HG03175 (cell line): ENCODE data around the gene RPS3.
A peak's percentile ranks its signal among the peaks of the same experiment; 100 is the strongest.

Source experiments
- ATAC-seq: cut with Tn5 transposase; IDR thresholded peaks from one replicate; pipeline ENCODE4 v1.9.1; 2021; ENCODE audit warnings: mild to moderate bottlenecking, moderate library complexity; ENCODE audit not compliant: unreplicated experiment

The RPS3 gene

DNA sequence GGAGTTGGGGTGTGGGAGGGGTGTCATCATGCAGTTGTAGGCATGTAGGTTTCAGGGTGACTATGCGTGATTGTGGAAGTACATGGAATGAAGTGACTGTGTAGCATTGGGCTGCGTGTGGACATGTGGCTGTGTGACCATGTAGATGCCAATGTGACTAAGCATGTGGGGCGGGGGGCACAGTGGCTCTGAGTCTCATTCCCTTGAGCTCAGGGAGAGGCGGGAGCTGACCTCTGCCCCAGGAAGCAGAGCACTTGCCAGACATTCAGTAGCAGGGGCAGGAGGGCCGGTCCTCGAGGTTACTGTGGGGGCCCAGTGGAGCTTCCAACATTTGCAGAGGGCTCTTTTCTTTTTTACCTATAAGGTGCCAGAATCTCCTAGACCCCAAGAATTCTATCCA lies 34.1 kb downstream of the RPS3 start:
- no peak for ATAC-seq

DNA sequence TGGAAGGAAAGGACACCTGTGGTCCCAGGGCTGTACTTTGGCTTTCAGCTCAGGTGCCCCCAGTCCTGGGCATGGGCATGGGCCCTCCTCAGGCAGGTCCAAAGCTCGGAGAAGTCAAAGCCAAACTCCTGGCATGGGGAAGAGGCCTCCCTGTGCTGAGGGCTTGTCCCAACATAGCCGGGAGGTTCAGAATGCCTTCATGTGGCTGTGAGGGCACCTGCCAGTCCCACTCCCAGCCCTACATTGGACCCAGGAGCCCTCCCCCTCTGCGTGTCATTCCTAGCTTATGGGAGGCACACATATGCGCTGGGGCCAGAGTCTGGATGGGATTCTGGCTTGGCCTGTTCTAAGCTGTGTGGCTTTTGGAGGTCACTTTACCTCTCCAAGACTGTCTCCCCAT lies 34.7 kb downstream of the RPS3 start:
- ATAC-seq = no peak

DNA sequence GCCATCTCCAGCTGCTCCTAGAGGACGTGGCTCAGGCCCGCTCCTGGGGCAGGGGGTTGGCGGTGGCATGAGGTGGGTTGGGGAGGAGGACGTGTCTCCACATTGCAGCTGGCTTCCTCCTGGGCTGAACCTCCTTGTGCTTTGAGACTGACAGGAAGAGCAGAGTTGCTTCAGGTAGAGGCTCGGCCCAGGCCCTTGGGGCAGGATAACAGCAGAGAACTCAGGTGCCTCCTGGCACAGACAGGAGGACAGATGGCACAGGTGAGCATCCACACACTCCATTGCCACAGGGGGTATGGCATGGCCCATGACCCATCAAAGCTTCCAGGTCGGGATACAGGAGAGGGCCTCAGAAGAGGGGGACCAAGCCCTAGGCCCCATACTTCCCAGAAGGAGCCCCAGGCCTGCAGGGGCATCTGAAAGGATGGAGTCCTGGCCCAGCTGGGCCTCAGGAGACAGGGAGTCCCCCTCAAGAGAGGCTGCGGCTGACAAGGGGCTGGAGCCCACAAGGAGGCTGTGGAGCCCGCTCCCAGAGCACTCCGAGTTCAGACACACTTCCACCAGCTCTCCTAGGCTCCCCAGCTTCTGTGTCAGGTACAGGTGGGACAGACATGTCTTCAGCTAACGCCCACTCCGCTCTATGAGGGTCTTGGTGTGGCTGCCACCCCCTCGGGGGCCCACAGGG lies 35.7 kb downstream of the RPS3 start:
- no peak for ATAC-seq

DNA sequence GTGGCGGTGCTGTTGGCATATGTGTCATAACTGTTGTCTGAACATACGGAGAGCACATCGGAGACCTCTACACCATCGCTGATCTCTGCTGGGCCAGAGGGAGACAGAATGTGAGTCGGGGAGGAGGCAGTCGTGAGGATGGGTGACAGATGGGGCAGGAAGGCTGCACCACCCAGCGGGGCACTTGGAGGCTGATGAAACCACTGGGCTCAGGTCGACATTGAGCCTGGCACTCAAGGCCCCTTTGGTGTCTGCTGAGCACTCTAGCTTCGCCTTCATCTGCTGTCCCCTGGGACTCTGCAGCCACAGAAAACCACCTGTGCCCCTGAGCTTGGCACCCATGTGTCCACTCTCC lies 36.2 kb downstream of the RPS3 start:
- ATAC-seq = no peak

DNA sequence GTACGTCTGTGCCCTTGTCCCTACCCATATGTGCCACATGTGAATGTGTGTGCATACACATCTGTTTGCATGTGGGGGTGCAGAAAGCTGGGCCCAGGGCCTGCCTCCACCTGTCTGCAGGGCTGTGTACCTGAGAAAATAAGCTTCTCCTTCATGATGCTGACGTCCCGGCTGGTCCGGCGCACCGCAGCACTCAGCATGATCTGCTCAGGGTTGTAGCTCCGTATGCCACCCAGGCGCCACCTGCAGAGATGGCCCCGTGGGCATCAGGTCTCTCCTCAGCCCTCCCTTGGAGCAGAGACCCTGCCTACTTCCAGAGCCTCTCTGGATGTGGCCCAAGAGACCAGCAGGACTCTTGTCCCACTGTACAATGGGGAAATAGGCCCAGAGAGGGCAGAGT lies 37.5 kb downstream of the RPS3 start:
- ATAC-seq = no peak

DNA sequence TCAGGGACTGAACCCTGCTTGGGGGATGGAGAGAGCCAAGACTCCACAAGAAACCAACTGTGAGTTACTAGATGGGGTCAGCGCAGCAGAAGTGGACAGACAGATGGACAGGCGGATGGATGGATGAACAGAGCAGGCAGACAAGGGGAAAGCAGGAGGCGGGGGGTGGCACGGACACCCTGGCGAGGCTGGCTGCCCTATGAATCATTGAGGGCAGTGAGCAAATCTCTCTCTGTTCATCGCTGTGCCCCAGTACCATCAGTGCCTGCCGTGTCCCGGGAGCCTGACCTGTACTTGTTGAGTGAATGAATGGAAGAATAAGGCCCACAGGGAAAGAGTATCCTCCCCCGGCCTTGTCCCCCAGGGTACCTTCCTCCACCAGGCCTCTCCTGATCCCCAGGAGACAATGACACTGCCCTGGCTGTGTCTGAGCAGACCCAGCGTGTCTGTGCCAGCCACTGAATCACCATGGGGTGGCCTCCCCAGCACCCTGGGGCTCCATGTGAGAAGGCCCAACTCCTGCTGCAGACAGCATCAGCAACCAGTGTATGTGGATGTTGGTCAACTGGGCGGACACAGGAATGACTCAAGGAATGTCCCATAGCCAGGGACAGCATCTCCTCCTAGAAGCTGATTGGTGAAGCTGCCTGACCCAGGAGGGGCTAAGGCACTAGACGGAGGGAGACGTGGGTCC lies 38.8 kb downstream of the RPS3 start:
- no peak for ATAC-seq

DNA sequence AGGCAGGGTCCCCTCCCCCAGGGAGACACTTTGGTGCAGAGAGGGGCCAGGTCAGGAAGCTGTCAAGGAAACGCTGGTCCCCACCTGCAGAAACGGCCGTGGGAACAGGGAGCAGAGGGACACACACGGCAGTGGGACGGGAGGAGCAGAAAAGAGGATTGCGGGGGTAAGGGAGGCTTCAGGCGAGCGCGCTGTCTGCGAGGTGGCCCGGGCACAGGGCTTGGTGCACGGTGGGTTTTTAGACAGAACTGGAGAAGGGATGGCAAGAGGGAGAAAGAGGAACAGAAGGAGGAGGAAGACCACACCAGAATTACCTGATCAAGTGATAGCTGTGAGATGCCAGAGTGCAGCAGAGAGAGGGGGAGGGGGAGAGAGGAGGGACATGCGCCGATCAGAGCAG lies 39.7 kb downstream of the RPS3 start:
- no peak for ATAC-seq

DNA sequence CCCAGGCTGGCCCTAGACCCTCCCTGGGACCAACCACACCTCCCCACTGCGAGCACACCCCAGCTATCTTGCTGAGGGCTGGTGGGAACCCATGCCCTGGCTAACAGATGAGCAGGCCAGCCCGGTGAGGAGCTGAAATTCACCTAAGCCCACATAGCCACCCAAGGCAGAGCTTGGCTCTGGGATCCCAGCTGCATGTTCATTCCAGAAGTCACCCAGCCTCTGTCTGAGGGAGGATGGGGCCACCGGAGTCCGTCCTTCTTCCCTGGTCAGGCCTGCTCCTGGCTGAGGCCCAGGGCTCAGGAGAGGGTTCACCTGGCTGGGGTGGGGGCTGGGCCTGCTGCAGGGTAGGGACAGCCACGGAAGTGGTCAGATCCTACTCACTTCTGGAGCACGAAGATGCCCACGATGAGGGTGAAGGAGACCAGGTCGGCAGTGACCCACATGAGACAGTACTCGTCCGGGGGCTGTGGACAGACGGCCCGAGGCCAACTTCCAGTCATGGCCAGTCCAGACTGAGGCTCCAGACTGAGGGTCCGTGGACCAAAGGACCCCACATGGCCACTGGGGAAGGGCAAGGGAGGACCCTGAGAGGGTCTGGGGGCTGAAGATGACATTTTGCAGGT lies 40.3 kb downstream of the RPS3 start:
- ATAC-seq = no peak

DNA sequence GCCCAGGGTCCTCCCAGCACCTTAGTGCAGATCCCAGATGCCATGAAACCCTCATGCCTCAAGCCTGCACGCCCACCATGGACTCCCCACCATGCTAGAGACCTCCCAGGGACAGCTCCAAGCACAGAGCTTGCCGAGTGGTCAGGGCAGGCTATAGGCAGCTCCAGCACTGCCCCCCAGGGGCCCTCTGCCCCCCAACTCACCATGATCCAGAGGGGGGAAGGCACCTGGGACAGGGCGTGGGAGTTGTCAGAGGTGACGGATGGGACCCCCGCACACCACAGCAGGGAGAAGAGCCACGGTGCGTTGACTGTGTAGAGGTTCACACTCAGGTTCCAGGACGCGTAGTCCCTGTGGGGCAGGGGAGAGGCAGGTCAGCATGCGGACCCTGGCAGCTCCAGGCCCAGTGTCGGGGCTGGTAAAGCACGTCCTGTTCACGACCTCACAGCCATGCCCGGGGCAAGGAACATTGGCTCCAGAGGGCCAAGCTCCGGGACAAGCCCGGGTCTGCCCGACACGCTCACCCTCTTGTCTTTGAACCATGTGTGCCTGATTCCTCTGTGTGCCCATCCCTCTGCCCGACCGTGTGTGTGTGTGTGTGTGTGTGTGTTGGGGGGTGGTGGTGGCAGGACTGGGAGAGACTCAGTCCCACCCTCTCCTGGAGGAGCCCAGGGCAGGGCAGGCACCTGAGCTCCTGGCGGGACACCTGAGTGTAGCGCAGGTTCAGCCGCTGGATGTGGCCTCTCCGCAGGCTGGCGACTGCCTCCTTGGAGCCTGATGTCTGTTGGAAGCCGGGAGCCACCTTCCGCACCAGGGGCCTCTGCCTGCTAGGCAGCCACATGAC lies 41.9 kb downstream of the RPS3 start:
- ATAC-seq = no peak

DNA sequence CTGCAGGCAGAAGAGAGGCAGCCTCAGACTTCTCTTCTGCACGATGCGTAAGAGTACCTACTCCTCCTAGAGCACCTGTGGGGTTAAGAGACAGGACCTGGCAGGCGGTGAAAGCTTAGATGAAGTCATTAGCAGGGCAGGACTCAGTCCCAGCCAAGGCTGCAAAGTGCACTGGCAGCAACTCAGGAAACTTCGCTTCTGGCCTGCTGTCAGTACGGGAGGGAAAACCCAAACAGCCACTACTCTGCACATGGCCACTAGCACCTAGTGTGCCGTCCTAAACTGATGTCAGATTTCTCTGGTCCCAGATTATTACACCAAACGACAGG lies 42.5 kb downstream of the RPS3 start:
- no peak for ATAC-seq

DNA sequence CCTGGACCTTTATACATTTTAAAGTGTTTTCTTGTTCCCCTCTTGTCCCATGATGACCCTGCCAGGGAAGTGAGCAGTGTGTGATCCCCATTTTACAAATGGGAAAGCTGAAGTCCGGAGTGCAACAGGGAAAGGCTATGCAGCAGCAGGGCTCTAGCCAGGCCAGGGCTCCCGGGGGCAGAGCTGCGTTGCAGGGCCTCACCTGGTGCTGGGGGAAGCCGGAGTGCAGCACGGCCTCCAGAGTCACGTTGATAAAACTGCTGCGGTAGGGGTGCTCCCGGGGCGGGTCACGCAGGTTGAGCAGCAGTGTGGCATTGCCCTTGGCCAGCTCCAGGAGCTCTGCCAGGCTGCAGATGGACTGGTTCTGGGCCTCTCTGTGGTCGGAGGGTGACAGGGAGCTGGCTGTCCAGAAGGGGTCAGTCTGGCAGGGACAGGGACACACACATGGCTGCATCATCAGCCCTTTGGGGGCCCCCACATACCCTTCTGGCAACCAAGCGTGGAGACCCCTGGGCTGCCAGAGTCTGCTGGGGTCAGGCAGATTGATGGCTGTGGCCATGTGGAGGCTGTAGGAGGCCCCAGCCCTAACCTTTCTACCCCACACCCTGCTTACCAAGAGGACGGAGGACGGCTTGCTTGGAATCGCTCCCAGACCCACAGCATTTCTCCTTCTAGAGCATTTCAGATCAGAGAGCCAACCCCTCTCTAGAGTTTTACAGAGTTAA lies 43.0 kb downstream of the RPS3 start:
- no peak for ATAC-seq

DNA sequence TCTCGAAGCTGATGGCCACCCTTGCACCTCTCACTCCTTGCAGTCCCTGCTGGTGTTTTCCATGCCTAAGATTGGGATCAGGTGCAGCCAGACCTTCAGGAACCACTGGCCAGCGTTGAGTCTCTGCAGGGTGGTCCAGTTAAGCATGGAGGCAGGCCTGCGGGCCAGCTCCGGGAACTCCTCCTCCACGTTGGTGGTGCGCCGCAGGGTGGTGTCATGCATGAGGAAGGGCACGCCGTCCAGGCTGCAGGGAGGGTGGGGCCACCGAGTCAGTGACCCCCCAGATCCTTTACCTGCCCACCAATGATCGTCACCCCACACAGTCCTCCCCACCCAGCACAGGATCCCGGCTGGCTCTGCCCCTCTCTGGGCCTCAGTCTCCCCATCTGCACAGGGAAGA lies 43.7 kb downstream of the RPS3 start:
- no peak for ATAC-seq

DNA sequence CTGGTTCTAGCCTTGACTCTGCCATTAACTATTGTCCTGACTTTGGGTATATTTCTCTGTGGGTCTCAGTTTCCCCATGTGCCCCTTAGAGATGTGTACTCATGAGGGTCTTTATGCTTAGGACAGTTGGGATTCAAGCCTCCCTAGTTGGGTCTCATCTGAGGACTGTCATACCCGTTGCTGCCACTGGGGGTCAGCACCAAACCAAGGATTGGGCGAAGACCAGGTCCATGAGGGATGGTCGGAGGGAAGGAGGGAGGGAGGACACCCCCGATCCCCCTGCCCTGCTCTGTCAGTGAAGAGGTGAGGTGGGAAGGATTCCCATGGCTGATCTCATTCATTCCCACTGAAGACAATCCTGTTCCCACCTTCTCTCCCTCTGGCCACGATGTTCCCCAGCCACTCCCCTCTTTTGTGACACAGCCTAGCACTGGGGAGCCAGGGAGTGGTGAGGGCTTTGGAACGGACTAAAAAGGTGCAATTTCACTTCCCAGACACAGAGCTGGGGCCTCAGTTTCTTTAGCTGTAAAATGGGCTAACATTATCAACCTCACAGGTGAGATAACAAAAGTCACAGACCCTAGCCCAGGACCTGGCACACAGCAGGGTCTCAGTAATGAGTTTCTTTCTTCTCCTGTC lies 46.1 kb downstream of the RPS3 start:
- peak; percentile 52 for ATAC-seq

DNA sequence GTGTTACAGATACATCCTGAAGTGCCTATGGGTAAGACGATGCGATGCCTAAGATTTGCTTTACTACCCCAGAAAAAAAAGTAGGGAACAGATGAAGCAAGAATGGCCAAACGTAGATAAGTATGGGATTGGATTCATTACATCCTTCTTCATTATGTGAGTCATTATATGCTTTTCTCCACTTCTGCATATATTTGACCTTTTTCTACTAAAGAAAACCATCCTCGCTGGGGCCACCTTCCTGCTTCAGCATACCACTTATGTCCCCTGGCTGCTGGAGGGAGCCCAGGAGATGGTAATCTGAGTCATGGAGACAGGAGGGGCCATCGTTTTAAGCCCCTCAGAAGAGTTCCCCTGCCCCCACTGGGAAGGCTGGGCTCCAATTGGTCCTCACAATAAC lies 48.1 kb downstream of the RPS3 start:
- ATAC-seq = no peak

DNA sequence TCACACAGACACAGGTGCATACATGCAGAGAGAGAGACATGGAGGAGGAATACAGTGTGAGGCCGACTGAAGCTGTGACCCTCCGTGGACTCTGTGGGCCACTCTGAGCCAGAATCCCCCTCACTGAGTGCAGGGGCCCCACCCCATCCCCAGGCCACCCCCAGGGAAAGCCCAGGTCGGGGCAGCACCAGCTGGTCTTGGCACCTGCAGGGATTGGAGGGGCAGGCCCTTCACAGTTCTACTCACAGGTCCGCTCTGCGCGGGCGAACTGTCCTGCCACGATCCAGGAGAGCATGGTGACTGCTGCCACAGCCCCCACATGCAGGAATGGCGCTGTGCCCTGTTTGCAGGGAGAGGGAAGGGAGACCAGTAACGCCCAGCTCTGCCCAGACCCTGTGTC lies 50.0 kb downstream of the RPS3 start:
- no peak for ATAC-seq

DNA sequence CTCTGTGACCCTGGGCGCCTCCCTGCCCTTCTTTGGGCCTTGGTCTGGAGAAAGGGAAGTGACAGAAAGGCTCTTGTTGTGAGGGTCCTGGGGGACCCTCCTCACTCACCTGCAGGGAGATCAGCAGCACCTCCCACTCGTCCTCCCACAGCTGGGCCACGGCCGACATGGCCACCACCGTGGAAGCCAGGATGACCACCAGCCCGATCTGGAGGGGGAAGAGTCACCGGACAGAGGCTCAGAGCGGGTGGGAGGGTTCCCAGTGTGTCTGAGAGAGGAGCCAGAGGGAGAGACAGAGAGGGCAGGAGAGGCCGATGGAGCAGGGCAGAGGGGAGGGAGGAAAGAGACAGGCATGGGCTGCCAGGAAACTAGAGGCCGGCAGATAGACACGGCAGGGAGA lies 50.5 kb downstream of the RPS3 start:
- no peak for ATAC-seq

DNA sequence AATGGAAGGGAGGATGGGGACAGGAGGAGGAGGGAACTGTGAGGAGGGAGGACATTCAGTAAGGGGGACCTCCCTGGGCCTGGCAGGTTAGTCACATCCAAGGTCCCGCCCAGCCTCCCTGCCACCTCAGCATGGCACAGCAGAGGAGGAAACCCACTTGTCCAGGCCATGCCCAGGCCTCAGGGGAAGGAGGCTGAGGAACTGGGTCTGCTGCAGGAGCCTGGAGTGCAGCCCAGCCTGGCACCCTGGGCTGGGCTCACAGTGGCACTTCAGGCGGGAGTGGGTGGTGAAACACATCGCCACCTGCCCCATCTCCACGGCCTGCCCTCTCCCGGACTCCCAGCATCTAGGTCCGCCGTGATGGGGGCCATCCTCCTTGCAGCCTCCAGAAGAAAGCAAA lies 50.9 kb downstream of the RPS3 start:
- ATAC-seq = no peak

DNA sequence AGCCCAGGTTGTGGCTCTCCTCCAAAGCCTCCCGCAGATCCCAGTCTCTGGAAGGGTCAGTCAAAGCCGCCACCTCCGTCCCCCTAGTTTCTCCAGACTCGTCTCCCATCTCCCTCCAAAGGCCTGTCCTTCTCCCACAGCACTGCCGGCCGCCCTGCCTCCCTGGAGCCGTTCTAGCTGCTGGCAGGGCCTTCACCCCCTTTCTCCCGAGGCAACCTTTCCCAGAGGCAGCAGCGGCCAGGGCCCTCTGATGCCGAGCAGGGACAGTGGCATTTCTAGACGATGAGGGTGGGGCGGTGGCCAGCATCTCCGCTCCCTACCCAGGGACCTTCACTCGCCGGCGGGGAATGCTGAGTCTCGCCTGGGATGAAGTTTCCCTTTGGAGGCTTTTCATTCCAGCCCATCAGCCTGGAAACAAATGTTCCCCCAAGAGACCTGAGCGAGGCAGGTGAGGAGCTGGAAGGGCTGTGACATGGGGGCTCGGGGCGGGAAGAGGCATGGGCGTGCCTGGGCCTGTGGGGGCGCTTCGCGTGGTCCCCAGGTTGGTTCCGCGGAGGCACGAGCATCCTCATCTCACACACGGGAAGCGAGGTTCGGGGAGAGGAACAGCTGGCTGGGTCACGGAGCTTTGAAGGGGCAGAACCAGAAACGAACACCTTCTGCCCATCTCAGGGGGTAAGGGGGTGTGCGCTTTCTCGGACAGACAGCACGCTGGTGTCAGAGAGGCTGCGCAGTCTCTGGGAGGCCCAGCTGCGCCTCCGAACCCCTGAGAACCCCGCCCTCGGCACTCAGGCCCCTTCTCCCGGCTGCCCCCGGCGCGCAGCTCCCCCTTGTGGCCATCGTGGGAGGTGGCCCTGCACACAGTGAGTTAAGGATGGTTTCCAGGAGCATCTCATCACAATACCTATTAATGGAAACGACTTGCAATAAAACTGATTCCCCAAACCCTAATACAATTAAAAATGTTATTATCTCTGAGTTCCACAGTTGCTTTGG lies 51.8 kb downstream of the RPS3 start:
- no peak for ATAC-seq

DNA sequence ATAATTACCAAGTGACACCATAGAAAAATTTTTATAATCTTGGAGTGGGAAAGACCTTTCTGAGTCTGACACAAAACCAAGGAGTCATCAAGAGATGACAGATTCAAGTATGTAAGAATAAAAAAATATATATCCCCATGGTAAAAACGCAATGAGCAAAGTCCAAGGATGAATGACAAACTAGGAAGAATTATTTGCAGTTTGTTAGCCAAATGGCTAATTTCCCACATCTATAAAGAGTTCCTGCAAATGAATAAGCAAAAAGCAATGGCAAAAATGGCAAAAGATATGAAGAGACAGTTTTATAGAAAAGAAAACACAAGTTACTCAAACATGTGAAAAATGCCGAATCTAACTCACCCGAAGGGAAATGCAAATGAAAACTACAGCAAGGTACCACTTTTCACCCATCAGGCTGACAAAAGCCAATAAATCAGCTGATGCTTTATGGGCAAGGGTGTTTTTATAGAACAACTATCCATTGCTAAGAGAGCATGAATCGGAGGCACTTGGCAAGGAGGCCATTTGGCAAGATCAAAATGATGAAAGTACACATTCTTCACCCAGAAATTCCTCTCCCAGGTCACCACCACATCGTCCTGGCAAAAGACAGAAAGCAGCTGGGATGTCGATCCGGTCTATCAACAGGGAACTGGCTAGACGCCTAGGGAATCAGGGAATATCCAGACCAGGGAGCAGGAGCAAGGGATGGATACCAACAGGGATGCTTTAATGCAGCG lies 54.8 kb downstream of the RPS3 start:
- ATAC-seq = no peak
